HCT116 (cell line): Measurements from ENCODE around the gene SNRPF. TPM values are rescaled to one million over a fixed set of nuclear protein-coding genes. Genes with fewer than 3 reads are reported as not detected.

Source experiments
- ATAC-seq: fragments of 200-7000 bp; cut with Tn5 transposase; 2 replicates; pipeline ENCODE4 v1.9.1; 2020; ENCODE audit warnings: mild to moderate bottlenecking, moderate library complexity
- BruUV-seq: library from RNA; stranded (reverse); fragments of 400-500 nt; replicated peaks from 2 replicates; lab custom pipeline; 2021; lab: Mats Ljungman, UMichigan
- CTCF ChIA-PET: fragments of 300-600 bp; sonication (Branson Sonifier 250); formaldehyde crosslinking; loops from one replicate; lab custom pipeline; 2021; ENCODE audit warnings: antibody characterized with exemption; lab: Charles Lee
- POLR2A ChIA-PET: fragments of 300-600, 350-600 bp; sonication (Branson Sonifier 250); formaldehyde crosslinking; loops from one replicate; lab custom pipeline; 2021; ENCODE audit warnings: antibody characterized with exemption; lab: Charles Lee
- RAD21 ChIA-PET, 2 experiments: fragments of 300-600 bp; sonication (Branson Sonifier 250); formaldehyde crosslinking; loops; one replicate each; lab custom pipeline; 2023; ENCODE audit warnings: low total read pairs in 2 of 2; ENCODE audit not compliant: uncharacterized antibody in 2 of 2, unreplicated experiment in 2 of 2, low non-redundant PET in 1 of 2; lab: Charles Lee
- DNase-seq: peaks from one replicate; pipeline ENCODE4 v3.0.0-alpha.2; 2010; ENCODE audit warnings: low read depth, low spot score
- H2AFZ ChIP-seq: fragments of 200-600 bp; shearing (Covaris generic), sonication (generic); 2 replicates; pipeline ENCODE4 v1.6.1; 2017; ENCODE audit warnings: low read depth, mixed run types, mixed read lengths, antibody characterized with exemption, low read length; ENCODE audit not compliant: poor library complexity, severe bottlenecking
- H3K27ac ChIP-seq: 2 replicates; pipeline ENCODE4 v1.5.1; 2012; ENCODE audit warnings: low read depth, low read length
- H3K27me3 ChIP-seq: fragments of 200-600 bp; sonication (generic); 2 replicates; pipeline ENCODE4 v1.6.1; 2016; ENCODE audit warnings: mixed run types, low read length, mixed read lengths; ENCODE audit not compliant: insufficient read depth
- H3K36me3 ChIP-seq, 2 experiments: fragments of 200-500 bp in 1 of 2; fragments of 200-600 bp in 1 of 2; sonication (Bioruptor generic) in 1 of 2; sonication (generic) in 1 of 2; 2 replicates each; pipeline versions ENCODE4 v1.5.1 to v1.6.1; 2014 to 2016; ENCODE audit warnings: low read length in 2 of 2, inconsistent platforms in 1 of 2, mixed read lengths in 1 of 2, mixed run types in 1 of 2; ENCODE audit not compliant: insufficient read depth in 2 of 2, control insufficient read depth in 1 of 2
- H3K4me1 ChIP-seq, 2 experiments: fragments of 200-600 bp in 1 of 2; sonication (generic) in 1 of 2; 2 replicates each; pipeline versions ENCODE4 v1.5.1 to v1.6.1; 2012 to 2017; ENCODE audit warnings: low read length in 2 of 2, inconsistent platforms in 1 of 2, mild to moderate bottlenecking in 1 of 2, mixed read lengths in 1 of 2, mixed run types in 1 of 2, moderate library complexity in 1 of 2; ENCODE audit not compliant: insufficient read depth in 2 of 2, control insufficient read depth in 1 of 2
- H3K4me2 ChIP-seq: fragments of 200-600 bp; sonication (generic); 2 replicates; pipeline ENCODE4 v1.6.1; 2017; ENCODE audit warnings: mixed run types, low read length, mixed read lengths
- H3K4me3 ChIP-seq, 2 experiments: fragments of 200-600 bp in 1 of 2; sonication (generic) in 1 of 2; replicated peaks in 1 of 2; 2 replicates each; pipeline ENCODE4 v1.5.1; 2011 to 2016; ENCODE audit warnings: low read length in 2 of 2, control low read depth in 1 of 2, low read depth in 1 of 2, mild to moderate bottlenecking in 1 of 2, mixed read lengths in 1 of 2, mixed run types in 1 of 2
- H3K79me2 ChIP-seq: fragments of 200-600 bp; sonication (generic); 2 replicates; pipeline ENCODE4 v1.6.1; 2017; ENCODE audit warnings: mild to moderate bottlenecking, mixed run types, low read length, moderate library complexity, mixed read lengths; ENCODE audit not compliant: insufficient read depth
- H3K9ac ChIP-seq: fragments of 200-600 bp; sonication (generic); 2 replicates; pipeline ENCODE4 v1.6.1; 2016; ENCODE audit warnings: low read length, mixed read lengths
- H3K9me2 ChIP-seq: fragments of 200-600 bp; sonication (generic), shearing (Covaris generic); 2 replicates; pipeline ENCODE4 v1.6.1; 2017; ENCODE audit warnings: mixed run types, mild to moderate bottlenecking, moderate library complexity; ENCODE audit not compliant: insufficient read depth
- H3K9me3 ChIP-seq, 2 experiments: fragments of 200-500 bp in 1 of 2; fragments of 200-600 bp in 1 of 2; sonication (Bioruptor generic) in 1 of 2; sonication (generic) in 1 of 2; 2 replicates each; pipeline ENCODE4 v1.6.1; 2014 to 2017; ENCODE audit warnings: low read length in 2 of 2, mixed read lengths in 2 of 2, inconsistent platforms in 1 of 2, low read depth in 1 of 2, mild to moderate bottlenecking in 1 of 2, mixed run types in 1 of 2, moderate library complexity in 1 of 2; ENCODE audit not compliant: control insufficient read depth in 1 of 2, insufficient read depth in 1 of 2
- H4K20me1 ChIP-seq: fragments of 200-600 bp; sonication (generic), shearing (Covaris generic); 2 replicates; pipeline ENCODE4 v1.6.1; 2017; ENCODE audit warnings: mixed run types, mild to moderate bottlenecking, moderate library complexity; ENCODE audit not compliant: insufficient read depth
- CBX3 ChIP-seq: IDR thresholded peaks from 2 replicates; pipeline ENCODE4 v1.6.1; 2012; ENCODE audit warnings: low read depth
- EZH2phosphoT487 ChIP-seq: fragments of 200-600 bp; IDR thresholded peaks from 2 replicates; pipeline ENCODE4 v1.6.1; 2018; ENCODE audit warnings: antibody characterized with exemption, borderline replicate concordance
- JUND ChIP-seq: IDR thresholded peaks from 2 replicates; pipeline ENCODE4 v1.6.1; 2012
- POLR2A ChIP-seq: IDR thresholded peaks from 2 replicates; pipeline ENCODE4 v1.7.0; 2011; ENCODE audit warnings: borderline replicate concordance; ENCODE audit not compliant: insufficient read depth, insufficient read length; ENCODE audit errors: extremely low read depth
- POLR2AphosphoS5 ChIP-seq: IDR thresholded peaks from 2 replicates; pipeline ENCODE4 v1.6.1; 2011; ENCODE audit warnings: mild to moderate bottlenecking, low read depth, low read length, moderate library complexity
- SIN3A ChIP-seq: IDR thresholded peaks from 2 replicates; pipeline ENCODE4 v1.6.1; 2012; ENCODE audit warnings: low read depth
- SRF ChIP-seq: IDR thresholded peaks from 2 replicates; pipeline ENCODE4 v1.6.1; 2012; ENCODE audit warnings: low read depth
- YY1 ChIP-seq: IDR thresholded peaks from 2 replicates; pipeline ENCODE4 v1.6.1; 2011; ENCODE audit warnings: low read length, low read depth, moderate library complexity, mild to moderate bottlenecking; ENCODE audit not compliant: insufficient replicate concordance; ENCODE audit errors: extremely low read depth
- ZFX ChIP-seq: fragments of 450-650 bp; IDR thresholded peaks from 2 replicates; pipeline ENCODE4 v1.6.1; 2017
- intact Hi-C: fragments of 100-400 bp; cut with micrococcal nuclease; formaldehyde crosslinking; loops from 2 replicates; pipeline ENCODE4 v1.10.0; 2022
- total RNA-seq: library from RNA; stranded (reverse); gene quantifications from one replicate; pipeline ENCODE4 v1.2.1, GENCODE V29; 2021; ENCODE audit not compliant: unreplicated experiment
- TF ChIP-seq, protein P1 (sequence below): IDR thresholded peaks from 2 replicates; pipeline ENCODE4 v1.6.1; 2012

SNRPF gene
- total RNA-seq, 1 experiment from 2014 or later = 56.3 TPM

GRCh38 chr12:95898081-95898480 lies 39.3 kb downstream of the SNRPF start:
- Histone ChIP-seq H3K4me3 (no peak overlapping the region), H3K9me2 (no peaks in the 10 kb centered on the region), H2AFZ (no peak overlapping the region), H3K4me1 (no peaks in the 10 kb centered on the region), H3K4me2 (no peak overlapping the region), H4K20me1 (no peaks in the 10 kb centered on the region), H3K36me3 (no peaks in the 10 kb centered on the region), H3K9ac (no peak overlapping the region), H3K27me3 (no peaks in the 10 kb centered on the region), H3K27ac (no peak overlapping the region), H3K79me2 (no peaks in the 10 kb centered on the region), H3K9me3 (no peaks in the 10 kb centered on the region)
- no peak for TF ChIP-seq ZFX
- no TSS peak for BruUV-seq
- CTCF ChIA-PET = no interaction called here
- DNase-seq (no peak), ATAC-seq (no peak)
- POLR2A ChIA-PET = no interaction called here
- intact Hi-C loops = no loop called here
- RAD21 ChIA-PET = no interaction called here

GRCh38 chr12:95908573-95908972 lies 49.8 kb downstream of the SNRPF start:
- no peak overlapping the region for H3K9ac ChIP-seq
- ChIA-PET RAD21 (no interaction called here), POLR2A (no interaction called here), CTCF (interaction anchor here (1.3 kb wide), 1 partner anchor 90 kb away, joined by 3 read pairs; no protein-coding TSS in a partner anchor)
- no peaks in the 10 kb centered on the region for H4K20me1 ChIP-seq
- H3K79me2 ChIP-seq = no peaks in the 10 kb centered on the region
- intact Hi-C loops = no loop called here
- H3K4me2 ChIP-seq = no peak overlapping the region
- no peaks in the 10 kb centered on the region for H3K36me3 ChIP-seq
- 0 out of 4 replicates have a peak, but pooled peaks cover 3% of the 10 kb centered on the region in 2 experiments for H3K9me3 ChIP-seq
- no peaks in the 10 kb centered on the region for H3K27me3 ChIP-seq
- H3K4me1 ChIP-seq = no peaks in the 10 kb centered on the region
- H3K27ac ChIP-seq = no peak overlapping the region
- no peak overlapping the region for H3K4me3 ChIP-seq
- no TSS peak for BruUV-seq
- ATAC-seq (no peak), DNase-seq (no peak)
- H3K9me2 ChIP-seq = no peaks in the 10 kb centered on the region
- no peak overlapping the region for H2AFZ ChIP-seq
- TF ChIP-seq YY1 (no peak), JUND (no peak), POLR2AphosphoS5 (no peak), EZH2phosphoT487 (no peak), SIN3A (no peak), POLR2A (no peak), CBX3 (no peak), ZFX (no peak), SRF (no peak)
- TF ChIP-seq, protein P1, sequence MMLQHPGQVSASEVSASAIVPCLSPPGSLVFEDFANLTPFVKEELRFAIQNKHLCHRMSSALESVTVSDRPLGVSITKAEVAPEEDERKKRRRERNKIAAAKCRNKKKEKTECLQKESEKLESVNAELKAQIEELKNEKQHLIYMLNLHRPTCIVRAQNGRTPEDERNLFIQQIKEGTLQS = no peak
